Measurements from ENCODE around the gene TSPAN4. TPM values are rescaled to one million over a fixed set of nuclear protein-coding genes. Genes with fewer than 3 reads are reported as not detected.
A peak's percentile ranks its signal among the peaks of the same experiment; 100 is the strongest.

Gene TSPAN4
- total and polyA plus RNA-seq, 9 of the 15 experiments (the other 6 are each of a cell fraction or from before 2014, with no cell fraction given) = 0.07 to 31.0 (median 15.7) TPM

- TF ChIP-seq ZBTB1 (CRISPR knock-in tag; IDR thresholded peaks at IDR 0.05; ENCODE audit: borderline replicate concordance, low read depth) (no peak), KDM5B (IDR thresholded peaks at IDR 0.05; ENCODE audit: insufficient replicate concordance, low read depth, low read length) (peak; percentile 34), ZFX (CRISPR knock-in tag; IDR thresholded peaks at IDR 0.05) (peak; percentile 32; the same call in 1 of the 2 replicates), HDAC1 (IDR thresholded peaks at IDR 0.05) (peak in 1 of 2 experiments; percentile 63; a peak in 2 of 4 replicates), SUPT5H (IDR thresholded peaks at IDR 0.05) (peak; percentile 66), CHD7 (IDR thresholded peaks at IDR 0.05; ENCODE audit: low read depth, low read length) (peak; percentile 39), ZNF280A (IDR thresholded peaks at IDR 0.05; ENCODE audit: low read depth, partially characterized antibody) (no peak), ARID4B (CRISPR knock-in tag; IDR thresholded peaks at IDR 0.05) (peak; percentile 40; the same call in 1 of the 2 replicates)
These were observed 4.0 kb upstream of the TSPAN4 start (continued) for GRCh38 chr11:838441-839279.

Measured in K562 (cell line).